Stomach (tissue), 9 donors: ENCODE data around the gene SPP1. TPM values are rescaled to one million over a fixed set of nuclear protein-coding genes. Genes with fewer than 3 reads are reported as not detected.
"Not testable (repeated sequence)": the region's sequence is repeated elsewhere in the genome, so short reads cannot be mapped to it uniquely, and the experiment has no call there.

Source experiments
- DNase-seq, 2 donors: peaks; one replicate each; pipeline versions ENCODE4 v3.0.0 to v3.0.0-alpha.2; 2013 to 2019
- H3K27ac ChIP-seq, 5 donors: fragments of 200-600 bp in 4 of 5; sonication (generic) in 4 of 5; one replicate each; pipeline ENCODE4 v1.5.1; 2013 to 2019; ENCODE audit warnings: mild to moderate bottlenecking in 1 of 5, moderate library complexity in 1 of 5
- H3K27me3 ChIP-seq, 3 donors: fragments of 200-600 bp; sonication (generic); one replicate each; pipeline ENCODE4 v1.5.1; 2017 to 2019; ENCODE audit warnings: mixed run types in 1 of 3
- H3K36me3 ChIP-seq, 4 donors: fragments of 200-600 bp; sonication (generic); 1 replicate in 3 of 4; 2 replicates in 1 of 4; pipeline ENCODE4 v1.5.1; 2016 to 2019
- H3K4me1 ChIP-seq, 4 donors: fragments of 200-600 bp; sonication (generic); one replicate each; pipeline ENCODE4 v1.5.1; 2016 to 2019
- H3K4me3 ChIP-seq, 4 donors: fragments of 200-600 bp; sonication (generic) in 3 of 4; one replicate each; pipeline ENCODE4 v1.5.1; 2016 to 2019; ENCODE audit warnings: mild to moderate bottlenecking in 1 of 4
- H3K9me3 ChIP-seq, 4 donors: fragments of 200-600 bp; sonication (generic); one replicate each; pipeline ENCODE4 v1.5.1; 2016 to 2019
- CTCF ChIP-seq, 7 experiments: fragments of 450-650 bp in 4 of 7; fragments of 200-600 bp in 3 of 7; sonication (generic) in 3 of 7; IDR thresholded peaks; one replicate each; pipeline ENCODE4 v1.5.1; 2016 to 2019; ENCODE audit warnings: antibody characterized with exemption in 7 of 7, control low read depth in 2 of 7, mild to moderate bottlenecking in 1 of 7
- EP300 ChIP-seq: sonication (generic); formaldehyde crosslinking; IDR thresholded peaks from one replicate; pipeline ENCODE4 v1.6.1; 2017; ENCODE audit warnings: antibody characterized with exemption
- POLR2A ChIP-seq, 4 donors: fragments of 450-650 bp; IDR thresholded peaks; one replicate each; pipeline ENCODE4 v1.6.1; 2016; ENCODE audit warnings: antibody characterized with exemption in 4 of 4, control low read depth in 2 of 4, mild to moderate bottlenecking in 1 of 4, moderate library complexity in 1 of 4
- POLR2AphosphoS5 ChIP-seq, 3 donors: sonication (generic); formaldehyde crosslinking; IDR thresholded peaks; one replicate each; pipeline ENCODE4 v1.6.1; 2016; ENCODE audit warnings: antibody characterized with exemption in 3 of 3
- WGBS, 5 donors: extraction: QIAGEN DNeasy Blood & Tissue Kit in 3 of 5; methylation state at CpG; one replicate each; pipeline versions ENCODE4 v1.1.5 to v1.1.7; 2013 to 2018; 5-methylcytosine and 5-hydroxymethylcytosine counted together
- intact Hi-C: fragments of 100-400 bp; cut with DNase I; formaldehyde crosslinking; loops from one replicate; pipeline ENCODE4 v1.15.1; 2023; ENCODE audit warnings: low total_unique reads
- polyA plus RNA-seq, 3 donors: library from polyadenylated mRNA; stranded (reverse); fragments of 200-250 nt; gene quantifications; one replicate each; pipeline ENCODE4 v1.2.3, GENCODE V29; 2013
- total RNA-seq, 5 donors: library from RNA; depleted of rRNA; stranded (reverse); fragments of >200 nt; gene quantifications; one replicate each; pipeline versions ENCODE4 v1.1.0 to v1.2.3, GENCODE V29; 2014 to 2016
- donor health status: healthy with polysubstance abuse.
- donor health status: Bipolar disorder and iron deficiency.
- donor health status: healthy.

Gene SPP1
- total and polyA plus RNA-seq, 8 donors: 2.3 to 80.8 (median 10.9) TPM

DNA sequence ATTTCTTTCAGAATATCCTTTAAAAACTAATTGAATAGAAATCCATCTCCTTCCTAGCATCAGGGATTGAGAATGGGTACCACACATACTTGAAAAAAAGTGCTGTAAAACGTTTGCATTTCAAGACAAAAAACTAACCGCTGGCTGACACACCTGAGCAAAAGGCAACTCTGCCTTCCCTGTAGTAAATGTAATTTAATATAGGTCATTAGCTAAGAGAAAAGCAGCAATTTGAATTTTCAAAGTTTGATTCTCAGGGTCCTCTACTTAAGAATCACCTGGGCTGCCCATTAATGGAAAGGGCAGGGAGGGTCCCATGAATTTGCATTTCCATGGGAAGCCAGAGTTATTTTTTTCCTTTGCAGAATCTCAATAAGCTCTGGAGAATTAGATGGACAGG, 40.5 kb upstream of the SPP1 start:
- Histone ChIP-seq H3K36me3 (no peaks in the 10 kb centered on the region), H3K27ac (no peak overlapping the region), H3K9me3 (peaks cover 0 to 15% (median 0%) of the 10 kb centered on the region in 4 donors), H3K4me1 (no peaks in the 10 kb centered on the region), H3K4me3 (no peak overlapping the region), H3K27me3 (no peaks in the 10 kb centered on the region)
- no peak for DNase-seq
- intact Hi-C loops: no loop called here
- WGBS, 5 donors: 27 to 39% (median 34%) methylated on average over 2 of the region's 2 CpGs
- TF ChIP-seq EP300: no peak

- DNase-seq, intact Hi-C loops: not testable (repeated sequence)
- WGBS, 5 donors: 66 to 81% (median 76%) methylated on average over 5 to 7 of the region's 9 CpGs
Observed at GRCh38 chr4:87935954-87936353, 39.6 kb upstream of the SPP1 start.

DNA sequence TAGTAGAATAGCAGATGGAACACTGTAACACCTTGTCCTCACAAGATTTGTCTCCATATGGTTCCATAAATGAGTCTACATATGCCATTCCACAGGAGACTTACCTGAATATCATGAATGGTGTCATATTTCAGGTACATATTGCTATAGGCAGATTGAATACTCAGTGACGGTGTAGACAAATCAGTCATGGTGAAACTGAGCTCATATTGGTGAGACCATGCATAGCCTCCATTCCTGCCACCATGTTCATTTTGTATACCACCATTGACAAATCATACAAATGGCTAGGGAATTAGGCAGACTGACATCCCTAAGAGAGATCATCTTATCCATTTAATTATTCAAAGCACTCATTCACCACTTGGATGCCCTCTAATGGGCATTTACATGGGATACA, 38.0 kb upstream of the SPP1 start:
- H3K9me3 ChIP-seq: peaks cover 0 to 3% (median 0%) of the 10 kb centered on the region in 4 donors
- H3K27ac ChIP-seq: no peak overlapping the region
- no peaks in the 10 kb centered on the region for H3K36me3 ChIP-seq
- DNase-seq: no peak
- no peaks in the 10 kb centered on the region for H3K27me3 ChIP-seq
- no peak overlapping the region for H3K4me3 ChIP-seq
- intact Hi-C loops: no loop called here
- no peaks in the 10 kb centered on the region for H3K4me1 ChIP-seq
- WGBS, 5 donors: 52 to 87% (median 81%) methylated on average over 1 of the region's 1 CpG
- no peak for TF ChIP-seq POLR2A (IDR thresholded peaks at IDR 0.05)
- TF ChIP-seq POLR2AphosphoS5 (IDR thresholded peaks at IDR 0.05): no peak
- TF ChIP-seq CTCF (IDR thresholded peaks at IDR 0.05): no peak
- no peak for TF ChIP-seq EP300

More at GRCh38 chr4:87935954-87936353, 39.6 kb upstream of the SPP1 start:
- not testable (repeated sequence) for H3K27ac ChIP-seq, H3K4me1 ChIP-seq, H3K27me3 ChIP-seq, H3K36me3 ChIP-seq, H3K4me3 ChIP-seq
- H3K9me3 ChIP-seq: peaks cover 0 to 15% (median 0%) of the 10 kb centered on the region in 4 donors

GRCh38 chr4:87938746-87939145, 36.8 kb upstream of the SPP1 start:
- no peaks in the 10 kb centered on the region for H3K27me3 ChIP-seq
- no peaks in the 10 kb centered on the region for H3K36me3 ChIP-seq
- no peaks in the 10 kb centered on the region for H3K9me3 ChIP-seq
- H3K4me1 ChIP-seq: no peaks in the 10 kb centered on the region
- no peak overlapping the region for H3K4me3 ChIP-seq
- no peak for TF ChIP-seq CTCF (IDR thresholded peaks at IDR 0.05)
- TF ChIP-seq POLR2A (IDR thresholded peaks at IDR 0.05): no peak
- TF ChIP-seq EP300: no peak
- intact Hi-C loops: no loop called here
- DNase-seq: no peak
- no peak overlapping the region for H3K27ac ChIP-seq

- H3K27ac ChIP-seq: no peak overlapping the region
- TF ChIP-seq POLR2AphosphoS5 (IDR thresholded peaks at IDR 0.05): no peak
- TF ChIP-seq EP300: no peak
- no peak for TF ChIP-seq CTCF (IDR thresholded peaks at IDR 0.05)
- no peak for TF ChIP-seq POLR2A (IDR thresholded peaks at IDR 0.05)
- H3K4me3 ChIP-seq: no peak overlapping the region
- DNase-seq: no peak
- WGBS, 5 donors: 69 to 88% (median 80%) methylated on average over 2 of the region's 2 CpGs
- H3K4me1 ChIP-seq: no peaks in the 10 kb centered on the region
- no peaks in the 10 kb centered on the region for H3K27me3 ChIP-seq
- intact Hi-C loops: no loop called here
- no peaks in the 10 kb centered on the region for H3K36me3 ChIP-seq
- no peaks in the 10 kb centered on the region for H3K9me3 ChIP-seq
Observed at GRCh38 chr4:87939978-87940690, 35.4 kb upstream of the SPP1 start.

DNA sequence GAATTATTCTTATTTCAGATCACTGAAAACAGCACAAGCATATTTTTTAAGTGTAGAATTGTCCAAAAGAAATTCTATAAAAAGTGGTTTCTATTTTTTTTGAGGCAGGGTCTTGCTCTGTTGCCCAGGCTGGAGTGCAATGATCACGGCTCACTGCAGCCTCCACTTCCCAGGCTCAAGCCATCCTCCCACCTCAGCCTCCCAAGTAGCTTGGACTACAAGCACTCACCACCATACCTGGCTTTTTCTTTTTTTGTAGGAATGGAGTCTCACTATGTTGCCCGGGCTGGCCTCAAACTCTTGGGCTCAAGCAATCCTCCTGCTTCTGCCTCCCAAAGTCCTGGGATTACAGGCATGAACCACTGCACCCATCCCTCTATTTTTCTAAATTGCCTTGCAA, 34.7 kb upstream of the SPP1 start:
- H3K36me3 ChIP-seq, H3K4me1 ChIP-seq, DNase-seq, H3K27me3 ChIP-seq, intact Hi-C loops, H3K9me3 ChIP-seq, H3K27ac ChIP-seq, H3K4me3 ChIP-seq: not testable (repeated sequence)
- WGBS, 5 donors: 81 to 95% (median 89%) methylated on average over 2 of the region's 2 CpGs
